ENCODE measurements around the gene ATRN. TPM values are rescaled to one million over a fixed set of nuclear protein-coding genes. Genes with fewer than 3 reads are reported as not detected.

ATRN gene
- total RNA-seq, 1 experiment from 2014 or later = 19.9 TPM

GRCh38 chr20:3645309-3646066 is 174.7 kb downstream of the ATRN start:
- Mint-ChIP-seq H3K27me3 (ENCODE audit: low read depth) (no peaks in the 10 kb centered on the region), H3K27ac (no peak overlapping the region), H3K9me3 (peaks cover 5% of the 10 kb centered on the region), H3K36me3 (no peaks in the 10 kb centered on the region), H3K4me1 (no peaks in the 10 kb centered on the region), H3K4me3 (no peak overlapping the region)
- no peak for TF ChIP-seq SMAD3 (CRISPR knock-in tag; IDR thresholded peaks at IDR 0.05; ENCODE audit: borderline replicate concordance)
- TF ChIP-seq IRF1 (CRISPR knock-in tag; IDR thresholded peaks at IDR 0.05) = no peak
- TF ChIP-seq FOXP4 (CRISPR knock-in tag; IDR thresholded peaks at IDR 0.05) = no peak
- TF ChIP-seq JAZF1 (CRISPR knock-in tag; IDR thresholded peaks at IDR 0.05) = no peak
- no peak for TF ChIP-seq AFF4 (CRISPR knock-in tag; IDR thresholded peaks at IDR 0.05; ENCODE audit: borderline replicate concordance)
- no peak for TF ChIP-seq CDX4 (CRISPR knock-in tag; IDR thresholded peaks at IDR 0.05; ENCODE audit: borderline replicate concordance)
- TF ChIP-seq ATF3 (CRISPR knock-in tag; conservative IDR thresholded peaks at IDR 0.05) = no peak
- TF ChIP-seq AR (CRISPR knock-in tag; IDR thresholded peaks at IDR 0.05) = no peak
- TF ChIP-seq ZBTB21 (CRISPR knock-in tag; IDR thresholded peaks at IDR 0.05; ENCODE audit: borderline replicate concordance) = no peak
- TF ChIP-seq MAX (CRISPR knock-in tag; IDR thresholded peaks at IDR 0.05) = no peak
- no peak for TF ChIP-seq SMAD4 (CRISPR knock-in tag; IDR thresholded peaks at IDR 0.05)
- TF ChIP-seq ZNF671 (CRISPR knock-in tag; IDR thresholded peaks at IDR 0.05) = no peak
- TF ChIP-seq ZBTB43 (CRISPR knock-in tag; IDR thresholded peaks at IDR 0.05) = no peak
- no peak for TF ChIP-seq ZNF138 (CRISPR knock-in tag; conservative IDR thresholded peaks at IDR 0.05)
- TF ChIP-seq CTCF (IDR thresholded peaks at IDR 0.05) = no peak
- TF ChIP-seq ZNF512 (CRISPR knock-in tag; IDR thresholded peaks at IDR 0.05; ENCODE audit: borderline replicate concordance) = no peak
- TF ChIP-seq NFYB (CRISPR knock-in tag; conservative IDR thresholded peaks at IDR 0.05; ENCODE audit: low read depth) = no peak
- CTCF ChIA-PET = no interaction called here
- ATAC-seq (no peak), DNase-seq (ENCODE audit: low spot score) (no peak)
- POLR2A ChIA-PET = no interaction called here
